Neutrophil (primary cell): ENCODE measurements around the gene EPN2.

Source experiments
- H3K27ac ChIP-seq: fragments of 200-600 bp; sonication (generic); 2 replicates; pipeline ENCODE4 v1.5.1; 2016; ENCODE audit warnings: mild to moderate bottlenecking, moderate library complexity
- H3K27me3 ChIP-seq: fragments of 200-600 bp; sonication (generic); 2 replicates; pipeline ENCODE4 v1.6.0; 2016; ENCODE audit warnings: mild to moderate bottlenecking
- H3K36me3 ChIP-seq: fragments of 200-600 bp; sonication (generic); 2 replicates; pipeline ENCODE4 v1.5.1; 2017
- H3K4me1 ChIP-seq, 2 experiments: fragments of 200-600 bp in 1 of 2; sonication (generic) in 1 of 2; 1 replicate in 1 of 2; 2 replicates in 1 of 2; pipeline versions ENCODE4 v1.5.1 to v1.6.1; 2013 to 2016; ENCODE audit warnings: low read depth in 1 of 2, low read length in 1 of 2, mild to moderate bottlenecking in 1 of 2, moderate library complexity in 1 of 2; ENCODE audit not compliant: control insufficient read depth in 1 of 2, insufficient read depth in 1 of 2
- H3K4me3 ChIP-seq, 2 experiments: fragments of 200-600 bp in 1 of 2; sonication (generic) in 1 of 2; 1 replicate in 1 of 2; 2 replicates in 1 of 2; pipeline ENCODE4 v1.5.1; 2013 to 2016; ENCODE audit warnings: low read depth in 1 of 2, low read length in 1 of 2, mild to moderate bottlenecking in 1 of 2, moderate library complexity in 1 of 2
- H3K9me3 ChIP-seq: fragments of 200-600 bp; sonication (generic); 2 replicates; pipeline ENCODE4 v1.5.1; 2016
- TF ChIP-seq, protein P1 (sequence below): fragments of 200-600 bp; sonication (generic); IDR thresholded peaks from 2 replicates; pipeline ENCODE4 v1.5.1; 2016; ENCODE audit warnings: antibody characterized with exemption

The EPN2 gene

DNA sequence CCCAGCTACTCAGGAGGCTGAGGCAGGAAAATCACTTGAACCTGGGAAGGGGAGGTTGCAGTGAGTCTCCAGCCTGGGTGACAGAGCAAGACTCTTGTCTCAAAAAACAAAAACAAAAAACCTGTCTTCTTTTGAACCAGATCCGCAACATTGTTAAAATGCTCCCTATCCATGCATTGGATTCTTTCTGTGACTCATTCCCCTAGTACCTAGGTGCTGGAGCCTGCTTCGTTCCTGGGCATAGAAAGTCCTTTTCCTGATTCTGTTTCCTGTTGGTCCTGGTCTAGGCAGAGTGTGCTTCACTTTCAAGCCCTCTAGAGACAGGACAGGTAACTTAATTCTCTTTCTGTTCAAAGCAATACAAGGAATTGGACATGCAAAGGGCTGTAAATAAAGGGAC, 5.2 kb downstream of the EPN2 start:
- peaks cover 7 to 11% of the 10 kb centered on the region in 2 experiments for H3K4me1 ChIP-seq
- no peaks in the 10 kb centered on the region for H3K36me3 ChIP-seq
- TF ChIP-seq, protein P1, sequence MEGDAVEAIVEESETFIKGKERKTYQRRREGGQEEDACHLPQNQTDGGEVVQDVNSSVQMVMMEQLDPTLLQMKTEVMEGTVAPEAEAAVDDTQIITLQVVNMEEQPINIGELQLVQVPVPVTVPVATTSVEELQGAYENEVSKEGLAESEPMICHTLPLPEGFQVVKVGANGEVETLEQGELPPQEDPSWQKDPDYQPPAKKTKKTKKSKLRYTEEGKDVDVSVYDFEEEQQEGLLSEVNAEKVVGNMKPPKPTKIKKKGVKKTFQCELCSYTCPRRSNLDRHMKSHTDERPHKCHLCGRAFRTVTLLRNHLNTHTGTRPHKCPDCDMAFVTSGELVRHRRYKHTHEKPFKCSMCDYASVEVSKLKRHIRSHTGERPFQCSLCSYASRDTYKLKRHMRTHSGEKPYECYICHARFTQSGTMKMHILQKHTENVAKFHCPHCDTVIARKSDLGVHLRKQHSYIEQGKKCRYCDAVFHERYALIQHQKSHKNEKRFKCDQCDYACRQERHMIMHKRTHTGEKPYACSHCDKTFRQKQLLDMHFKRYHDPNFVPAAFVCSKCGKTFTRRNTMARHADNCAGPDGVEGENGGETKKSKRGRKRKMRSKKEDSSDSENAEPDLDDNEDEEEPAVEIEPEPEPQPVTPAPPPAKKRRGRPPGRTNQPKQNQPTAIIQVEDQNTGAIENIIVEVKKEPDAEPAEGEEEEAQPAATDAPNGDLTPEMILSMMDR = no peak
- no peak overlapping the region for H3K27ac ChIP-seq
- H3K4me3 ChIP-seq = no peak overlapping the region
- no peaks in the 10 kb centered on the region for H3K9me3 ChIP-seq
- peaks cover 72% of the 10 kb centered on the region for H3K27me3 ChIP-seq

DNA sequence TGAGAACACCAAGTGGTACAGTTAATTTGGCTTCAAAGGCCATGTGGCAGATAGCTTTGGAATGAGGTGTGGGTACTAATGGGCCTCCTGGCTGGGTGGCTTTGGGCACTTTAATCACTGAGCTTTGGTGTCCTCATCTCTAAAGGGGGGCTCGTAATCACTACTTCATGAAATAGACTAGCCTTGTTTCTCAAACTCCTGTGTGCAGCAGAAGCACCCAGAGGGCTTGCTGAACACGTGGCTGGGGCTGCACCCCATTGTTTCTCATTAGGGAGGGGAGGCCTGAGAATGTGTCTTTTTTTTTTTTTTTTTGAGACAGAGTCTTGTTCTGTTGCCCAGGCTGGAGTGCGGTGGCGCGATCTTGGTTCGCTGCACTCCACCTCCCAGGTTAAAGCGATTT, 5.8 kb downstream of the EPN2 start:
- TF ChIP-seq, protein P1 = no peak
- H3K4me1 ChIP-seq = peaks cover 6 to 8% of the 10 kb centered on the region in 2 experiments

DNA sequence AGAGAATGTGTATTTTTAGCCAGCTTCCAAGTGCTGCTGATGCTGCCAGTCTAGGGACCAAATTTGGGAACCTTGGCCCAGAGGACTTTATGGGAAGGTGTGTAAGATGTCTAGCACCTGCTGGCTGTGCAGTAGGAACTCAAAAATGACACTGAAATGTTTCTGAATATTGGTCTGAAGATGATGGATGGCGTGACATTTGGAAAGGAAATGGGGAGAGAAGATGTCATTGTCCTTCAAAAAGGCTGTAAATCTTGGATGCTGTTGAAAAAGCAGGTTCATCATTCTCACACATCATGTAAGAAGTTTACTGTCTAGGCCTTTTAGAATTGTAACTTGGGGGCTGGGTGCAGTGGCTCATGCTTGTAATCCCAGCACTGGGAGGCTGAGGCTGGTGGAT, 6.7 kb downstream of the EPN2 start:
- no peaks in the 10 kb centered on the region for H3K36me3 ChIP-seq
- no peak overlapping the region for H3K27ac ChIP-seq
- TF ChIP-seq, protein P1 = no peak
- no peaks in the 10 kb centered on the region for H3K4me1 ChIP-seq
- H3K9me3 ChIP-seq = no peaks in the 10 kb centered on the region
- no peak overlapping the region for H3K4me3 ChIP-seq
- H3K27me3 ChIP-seq = peaks cover 71% of the 10 kb centered on the region

More for the DNA sequence above, 5.8 kb downstream of the EPN2 start:
- no peaks in the 10 kb centered on the region for H3K36me3 ChIP-seq
- no peak overlapping the region for H3K4me3 ChIP-seq
- H3K27ac ChIP-seq = no peak overlapping the region
- H3K9me3 ChIP-seq = no peaks in the 10 kb centered on the region
- peaks cover 71% of the 10 kb centered on the region for H3K27me3 ChIP-seq

DNA sequence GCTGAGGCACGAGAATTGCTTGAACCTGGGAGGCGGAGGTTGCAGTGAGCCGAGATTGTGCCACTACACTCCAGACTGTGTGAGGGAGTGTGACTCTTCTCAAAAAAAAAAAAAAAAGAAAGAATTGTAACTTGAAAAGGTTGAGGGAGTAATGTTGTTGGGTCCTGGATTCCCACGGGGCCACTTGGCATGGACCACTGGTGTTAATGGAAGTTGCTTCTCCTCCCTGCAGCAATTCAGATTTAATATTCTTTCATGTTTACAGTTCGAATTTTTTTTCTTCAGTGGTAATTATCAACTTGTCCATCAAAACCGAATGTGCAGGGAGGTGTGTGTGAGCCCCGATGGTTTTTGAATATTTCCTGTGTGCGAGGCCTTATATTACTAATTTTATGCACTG, 7.2 kb downstream of the EPN2 start:
- H3K4me3 ChIP-seq = no peak overlapping the region
- H3K4me1 ChIP-seq = no peaks in the 10 kb centered on the region
- no peak overlapping the region for H3K27ac ChIP-seq
- no peaks in the 10 kb centered on the region for H3K36me3 ChIP-seq
- TF ChIP-seq, protein P1 = no peak
- H3K9me3 ChIP-seq = no peaks in the 10 kb centered on the region
- peaks cover 69% of the 10 kb centered on the region for H3K27me3 ChIP-seq

DNA sequence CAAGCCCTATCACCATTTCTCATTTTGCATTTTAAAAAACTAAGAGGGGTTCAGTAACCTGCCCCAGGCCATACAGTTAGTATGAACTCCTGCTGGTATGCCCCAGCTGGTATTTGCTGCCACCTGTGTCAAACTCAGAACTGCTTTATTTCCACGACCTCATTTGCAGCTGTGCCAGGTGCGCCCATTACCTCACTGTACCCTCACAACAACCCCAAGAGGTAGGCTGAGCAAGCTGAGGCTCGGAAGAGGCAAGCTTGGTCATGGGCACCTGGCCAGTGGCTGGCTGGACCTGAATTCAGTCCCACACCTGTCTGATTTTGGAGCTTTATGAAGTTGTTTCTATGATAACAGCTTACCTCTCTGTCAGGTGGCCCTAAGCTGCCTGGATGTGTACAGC, 7.6 kb downstream of the EPN2 start:
- H3K9me3 ChIP-seq = no peaks in the 10 kb centered on the region
- TF ChIP-seq, protein P1 = no peak

DNA sequence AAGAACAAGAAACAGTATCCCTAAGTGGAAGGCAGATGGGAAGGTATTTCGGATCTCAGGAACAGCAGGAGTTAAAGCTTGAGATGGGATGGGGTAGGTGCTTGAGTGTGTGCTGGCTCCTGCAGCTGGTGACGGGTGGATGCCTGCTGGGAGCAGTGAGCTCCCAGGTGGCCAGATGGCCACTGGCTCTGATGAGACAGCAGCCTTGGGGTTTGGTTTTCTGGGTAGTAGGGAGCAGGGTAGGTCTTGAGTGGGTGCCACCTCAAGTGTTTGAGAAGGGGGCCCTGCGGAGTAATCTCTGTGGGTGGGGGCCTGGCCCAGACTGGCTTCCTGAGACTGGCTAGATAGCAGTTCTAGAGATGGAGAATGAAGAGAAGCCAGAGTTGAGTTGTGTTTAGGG, 10.3 kb downstream of the EPN2 start:
- H3K4me3 ChIP-seq = no peak overlapping the region
- peaks cover 68% of the 10 kb centered on the region for H3K27me3 ChIP-seq
- H3K9me3 ChIP-seq = no peaks in the 10 kb centered on the region
- no peak overlapping the region for H3K27ac ChIP-seq
- no peaks in the 10 kb centered on the region for H3K4me1 ChIP-seq
- TF ChIP-seq, protein P1 = no peak
- no peaks in the 10 kb centered on the region for H3K36me3 ChIP-seq

More for the DNA sequence above, 7.6 kb downstream of the EPN2 start:
- Histone ChIP-seq H3K36me3 (no peaks in the 10 kb centered on the region), H3K27me3 (peaks cover 67% of the 10 kb centered on the region), H3K27ac (no peak overlapping the region), H3K4me1 (no peaks in the 10 kb centered on the region), H3K4me3 (no peak overlapping the region)
